SU-DHL-6 (cell line): ENCODE measurements around the gene ACSL6.

Experiments used
- H2AFZ ChIP-seq: fragments of 200-600 bp; sonication (generic); 2 replicates; pipeline ENCODE4 v1.6.1; 2014; ENCODE audit warnings: low read depth, mild to moderate bottlenecking, moderate library complexity, mixed read lengths, antibody characterized with exemption, low read length; ENCODE audit not compliant: severe bottlenecking
- H3F3A ChIP-seq: fragments of 200-600 bp; shearing (Covaris generic); 2 replicates; pipeline ENCODE4 v1.6.0; 2016; ENCODE audit warnings: antibody characterized with exemption, mild to moderate bottlenecking; ENCODE audit not compliant: insufficient read depth
- H3K27ac ChIP-seq: fragments of 200-600 bp; sonication (generic); 2 replicates; pipeline ENCODE4 v1.5.1; 2016; ENCODE audit warnings: low read depth, mild to moderate bottlenecking, low read length, moderate library complexity, mixed read lengths
- H3K27me3 ChIP-seq: fragments of 200-600 bp; sonication (generic), shearing (Covaris generic); 2 replicates; pipeline ENCODE4 v1.6.0; 2014; ENCODE audit warnings: mild to moderate bottlenecking, low read length
- H3K36me3 ChIP-seq: fragments of 200-600 bp; sonication (generic); 2 replicates; pipeline ENCODE4 v1.6.1; 2014; ENCODE audit warnings: mild to moderate bottlenecking, low read length, mixed read lengths
- H3K4me2 ChIP-seq: fragments of 300-600, 200-600 bp; shearing (Covaris generic), sonication (generic); 2 replicates; pipeline ENCODE4 v1.6.0; 2014; ENCODE audit warnings: low read length, low read depth, mild to moderate bottlenecking; ENCODE audit not compliant: poor library complexity, severe bottlenecking
- H3K4me3 ChIP-seq: fragments of 200-600 bp; sonication (generic); 2 replicates; pipeline ENCODE4 v1.5.1; 2014; ENCODE audit warnings: antibody characterized with exemption, low read length, mild to moderate bottlenecking, mixed read lengths; ENCODE audit not compliant: insufficient read depth, poor library complexity, severe bottlenecking
- H3K79me2 ChIP-seq: fragments of 200-600 bp; sonication (generic); 2 replicates; pipeline ENCODE4 v1.6.1; 2014; ENCODE audit warnings: mild to moderate bottlenecking, low read length, moderate library complexity; ENCODE audit not compliant: insufficient read depth
- H3K9ac ChIP-seq: fragments of 200-600 bp; sonication (generic); 2 replicates; pipeline ENCODE4 v1.7.0; 2014; ENCODE audit warnings: mild to moderate bottlenecking, low read length
- H3K9me2 ChIP-seq: fragments of 200-600 bp; sonication (generic); replicated peaks from 2 replicates; pipeline ENCODE4 v1.6.1; 2014; ENCODE audit warnings: low read length; ENCODE audit not compliant: insufficient read depth
- H3K9me3 ChIP-seq: fragments of 200-600 bp; sonication (generic); 2 replicates; pipeline ENCODE4 v1.6.1; 2014; ENCODE audit warnings: low read length, mixed read lengths; ENCODE audit not compliant: insufficient read depth
- H4K20me1 ChIP-seq: fragments of 200-600 bp; sonication (generic); 2 replicates; pipeline ENCODE4 v1.6.1; 2014; ENCODE audit warnings: low read depth, mild to moderate bottlenecking, antibody characterized with exemption, low read length, moderate library complexity, mixed read lengths
- CTCF ChIP-seq: fragments of 200-600 bp; sonication (generic); IDR thresholded peaks from one replicate; pipeline ENCODE4 v1.5.1; 2017; ENCODE audit warnings: antibody characterized with exemption, mild to moderate bottlenecking, low read length, moderate library complexity; ENCODE audit not compliant: insufficient read depth, poor library complexity, severe bottlenecking
- EZH2phosphoT487 ChIP-seq: fragments of 200-600 bp; sonication (generic), shearing (Covaris generic); conservative IDR thresholded peaks from 2 replicates; pipeline ENCODE4 v1.6.1; 2018; ENCODE audit warnings: mild to moderate bottlenecking, antibody characterized with exemption, low read length, moderate library complexity, mixed read lengths

The ACSL6 gene

DNA sequence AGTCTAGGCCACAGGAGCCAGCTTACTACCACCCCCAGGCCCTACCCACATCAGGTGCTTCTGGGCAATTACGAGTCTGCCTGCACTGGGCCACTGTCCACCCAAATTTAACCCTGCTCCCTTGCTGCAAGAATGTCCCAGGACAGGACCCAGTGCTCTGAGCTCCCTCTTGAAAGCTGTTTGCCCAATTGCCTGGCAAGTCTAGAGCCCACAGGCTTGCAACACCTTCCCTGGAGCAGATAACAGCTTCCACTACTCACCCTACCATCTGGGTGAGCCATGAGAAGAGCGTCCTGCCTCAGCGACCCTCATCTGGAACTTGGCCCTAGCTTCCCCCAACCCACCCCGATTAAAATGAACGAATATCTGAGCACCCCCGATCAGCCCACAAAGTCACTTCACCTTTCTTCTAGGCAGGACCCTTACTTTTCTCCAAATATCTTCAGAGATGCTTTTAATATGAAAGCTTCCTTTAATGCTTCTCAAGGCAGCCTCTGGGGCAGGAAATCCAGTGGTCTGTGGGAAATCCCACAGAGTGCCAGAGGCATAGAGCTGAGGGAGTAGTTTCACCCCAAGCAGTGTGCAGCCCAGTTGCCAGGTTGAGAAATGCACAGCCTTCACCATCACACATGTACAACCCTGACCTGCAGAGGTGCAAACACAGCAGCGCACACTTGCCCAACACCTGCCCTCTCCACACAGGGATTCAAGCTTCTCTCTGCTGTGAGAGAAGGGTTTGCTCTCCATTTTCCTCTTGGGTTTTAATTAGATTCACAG, 10.6 kb downstream of the ACSL6 start:
- Histone ChIP-seq H3F3A (no peaks in the 10 kb centered on the region), H4K20me1 (no peaks in the 10 kb centered on the region), H3K9me3 (no peaks in the 10 kb centered on the region), H3K27ac (no peak overlapping the region), H3K4me2 (no peak overlapping the region), H3K9me2 (no peaks in the 10 kb centered on the region), H3K79me2 (no peaks in the 10 kb centered on the region), H3K36me3 (no peaks in the 10 kb centered on the region), H3K27me3 (no peaks in the 10 kb centered on the region), H3K9ac (no peak overlapping the region), H2AFZ (no peak overlapping the region), H3K4me3 (no peak overlapping the region)
- TF ChIP-seq CTCF (no peak), EZH2phosphoT487 (no peak)

DNA sequence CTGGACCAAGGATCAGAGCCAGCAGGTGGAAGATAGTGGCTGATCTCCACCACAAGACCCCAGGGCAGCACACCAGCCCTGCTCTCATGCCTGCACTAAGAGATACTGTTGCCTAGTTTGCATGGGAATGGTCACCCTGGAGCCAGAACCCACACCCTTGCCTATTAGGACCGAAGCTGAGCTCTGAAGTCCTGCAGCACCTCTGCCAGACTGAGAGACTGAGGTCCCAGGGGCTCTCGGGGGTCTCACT, 11.3 kb downstream of the ACSL6 start:
- no peaks in the 10 kb centered on the region for H3K9me3 ChIP-seq
- no peaks in the 10 kb centered on the region for H3K79me2 ChIP-seq
- no peaks in the 10 kb centered on the region for H3K27me3 ChIP-seq
- no peak overlapping the region for H2AFZ ChIP-seq
- H3K36me3 ChIP-seq = no peaks in the 10 kb centered on the region
- H3F3A ChIP-seq = no peaks in the 10 kb centered on the region
- no peak overlapping the region for H3K4me2 ChIP-seq
- no peak overlapping the region for H3K27ac ChIP-seq
- H3K9ac ChIP-seq = no peak overlapping the region
- H3K4me3 ChIP-seq = no peak overlapping the region
- TF ChIP-seq CTCF = no peak
- TF ChIP-seq EZH2phosphoT487 = no peak
- no peaks in the 10 kb centered on the region for H4K20me1 ChIP-seq
- H3K9me2 ChIP-seq = no peaks in the 10 kb centered on the region

DNA sequence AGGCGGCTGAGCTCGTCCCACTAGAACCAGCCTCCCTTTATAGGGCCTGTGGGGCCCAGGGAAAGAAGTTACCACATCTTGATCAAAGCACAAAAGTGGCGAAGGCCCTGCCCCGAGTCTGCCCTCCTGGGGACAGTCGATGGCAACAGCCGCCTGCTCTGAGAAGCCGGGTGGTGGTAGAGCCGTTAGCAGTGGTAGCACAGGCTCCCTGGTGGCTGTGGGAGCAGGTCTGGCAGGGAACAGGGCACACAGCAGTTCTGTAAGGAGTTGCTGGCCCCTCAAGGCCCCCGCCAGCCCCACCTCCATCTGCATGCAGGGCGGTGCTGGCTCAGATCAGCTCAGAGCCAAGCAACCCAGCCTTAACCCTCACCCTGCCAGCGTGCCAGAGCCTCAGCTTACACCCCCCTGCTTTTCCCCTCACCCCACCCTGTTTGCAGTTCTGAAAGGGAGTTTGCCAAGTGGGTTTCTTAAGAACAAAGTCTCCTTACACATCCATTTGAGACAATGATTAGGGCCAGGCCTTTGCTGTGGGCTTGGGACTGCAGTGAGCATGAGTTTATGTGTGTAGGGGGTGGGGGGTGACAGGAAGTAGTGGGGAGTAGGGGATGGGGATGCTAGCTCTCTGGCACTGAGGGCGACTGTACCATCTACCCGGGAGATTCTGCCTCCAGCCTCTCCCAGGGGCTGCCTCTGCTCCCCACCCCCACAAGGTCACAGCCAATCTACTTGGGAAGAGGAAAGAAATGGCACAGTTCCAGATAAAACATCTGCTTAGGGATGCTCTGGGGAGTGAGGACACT, 11.8 kb downstream of the ACSL6 start:
- Histone ChIP-seq H3K27me3 (no peaks in the 10 kb centered on the region), H3K4me3 (no peak overlapping the region), H3F3A (no peaks in the 10 kb centered on the region), H3K9ac (no peak overlapping the region), H3K36me3 (no peaks in the 10 kb centered on the region), H2AFZ (no peak overlapping the region), H3K4me2 (no peak overlapping the region), H3K27ac (no peak overlapping the region), H3K9me2 (no peaks in the 10 kb centered on the region), H4K20me1 (no peaks in the 10 kb centered on the region), H3K79me2 (no peaks in the 10 kb centered on the region), H3K9me3 (no peaks in the 10 kb centered on the region)
- no peak for TF ChIP-seq EZH2phosphoT487
- TF ChIP-seq CTCF = no peak
